ENCODE measurements around the gene SLC7A11.

The SLC7A11 gene

DNA sequence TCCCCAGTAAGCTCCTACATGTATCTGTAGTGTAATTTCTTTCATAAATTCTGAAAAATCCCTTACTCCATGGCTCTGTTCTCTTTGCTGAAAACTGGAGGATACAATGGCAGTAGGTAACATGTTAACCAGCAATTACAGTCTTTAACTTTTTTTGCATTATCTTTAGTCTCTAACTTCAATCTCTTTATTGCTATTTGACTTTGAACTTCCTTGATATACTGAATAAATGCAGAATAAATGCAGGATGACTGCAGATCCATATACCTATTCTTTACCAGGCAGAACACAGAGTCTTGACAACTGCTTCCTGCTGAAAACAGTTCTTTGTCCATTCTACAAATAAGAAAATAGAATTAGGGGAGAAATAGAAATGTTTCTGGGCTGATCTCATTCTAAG, 101.3 kb downstream of the SLC7A11 start:
- DNase-seq: no peak

DNA sequence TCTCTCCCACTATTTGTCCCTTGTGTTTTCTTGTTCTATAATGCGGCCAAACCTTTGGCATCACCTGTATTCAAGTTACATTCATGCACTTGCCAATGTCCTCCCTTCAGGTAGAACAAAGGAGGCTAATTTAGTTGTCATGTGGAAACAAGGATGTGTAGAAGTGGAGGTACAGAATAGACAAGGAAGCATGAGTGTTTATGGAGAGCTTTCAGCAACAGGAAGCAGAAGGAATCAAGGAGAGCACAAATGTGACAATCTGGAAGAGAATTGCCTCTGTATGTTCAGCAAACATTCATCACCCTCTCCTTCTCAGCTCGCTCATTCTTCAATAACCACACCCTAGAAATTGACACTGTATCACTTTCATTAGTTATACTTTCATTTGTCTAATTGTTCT, 103.4 kb downstream of the SLC7A11 start:
- DNase-seq: no peak

DNA sequence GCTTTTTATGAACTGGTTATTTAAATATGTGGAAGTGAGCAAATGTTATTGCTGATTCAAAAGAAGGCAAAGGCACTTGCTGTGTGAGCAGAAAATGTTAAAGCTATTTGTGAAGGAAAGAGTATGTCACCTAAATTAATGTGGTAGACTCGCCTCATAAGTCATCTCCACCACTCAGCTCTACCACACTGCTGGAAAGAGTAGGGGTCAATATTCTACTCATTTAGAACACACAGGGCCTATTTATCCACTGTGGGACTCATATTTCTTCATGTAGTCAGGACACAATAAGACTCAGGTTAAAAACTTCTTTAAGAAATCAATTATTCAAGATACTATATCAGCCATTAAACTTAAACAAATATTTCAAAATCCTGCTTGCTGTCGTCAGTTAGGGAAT, 106.5 kb downstream of the SLC7A11 start:
- DNase-seq: no peak

DNA sequence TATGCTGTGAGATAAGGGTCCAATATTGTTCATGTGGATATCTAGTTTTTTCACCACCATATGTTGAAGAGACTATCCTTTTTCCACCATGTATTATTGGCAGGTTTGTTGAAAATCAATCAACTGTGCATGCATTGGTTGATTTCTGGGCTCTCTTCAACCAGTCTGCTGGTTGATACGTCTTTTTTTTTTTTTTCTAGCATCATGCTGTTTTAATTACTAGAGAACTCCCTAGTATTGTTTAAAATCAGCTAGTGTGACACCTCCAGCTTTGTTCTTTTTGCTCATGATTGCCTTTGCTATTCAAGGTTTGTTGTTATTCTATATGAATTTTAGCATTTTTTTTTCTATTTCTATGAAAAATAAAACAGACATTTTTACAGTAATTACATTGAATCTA, 123.9 kb downstream of the SLC7A11 start:
- DNase-seq: no peak

DNA sequence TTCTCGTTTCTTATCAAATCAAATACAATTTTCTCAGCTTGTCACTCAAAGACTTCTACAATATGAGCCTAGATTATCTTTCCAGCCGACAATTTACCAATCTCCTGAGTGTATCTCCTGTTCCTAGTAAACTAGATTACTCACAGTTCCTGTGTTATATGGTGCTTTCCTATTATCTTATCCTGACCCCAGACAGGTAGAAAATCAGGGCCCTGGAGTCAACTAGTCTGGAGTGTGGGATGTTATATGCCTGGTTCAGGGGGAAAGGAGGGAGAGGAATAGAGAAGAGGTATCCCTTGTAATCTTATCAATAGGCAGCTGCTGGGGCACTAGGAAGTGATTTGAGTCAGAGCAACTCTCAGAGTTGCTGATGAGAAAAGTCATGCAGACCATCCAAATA, 127.1 kb downstream of the SLC7A11 start:
- DNase-seq: no peak

DNA sequence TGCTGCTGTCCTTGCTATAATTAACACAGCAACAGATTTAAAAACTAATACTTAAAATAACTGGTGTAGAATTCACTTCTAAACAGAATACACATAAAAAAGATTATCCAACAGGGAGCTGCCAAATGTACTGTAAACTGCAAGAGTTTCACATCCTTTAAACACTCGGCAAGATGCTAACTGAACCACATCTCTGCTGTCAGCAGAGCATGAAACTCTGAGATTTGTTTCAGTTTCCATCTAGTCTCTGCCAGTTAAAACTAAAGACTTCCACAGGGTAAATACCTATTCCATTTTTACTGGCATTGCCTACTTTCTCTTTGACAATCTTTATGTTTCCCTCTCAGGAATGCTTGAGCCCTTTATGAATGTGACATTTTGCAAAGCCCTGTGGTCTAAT, 127.7 kb downstream of the SLC7A11 start:
- no peak for DNase-seq
